Body of pancreas (tissue), 4 donors: ENCODE measurements around the gene WDR27. TPM values are rescaled to one million over a fixed set of nuclear protein-coding genes. Genes with fewer than 3 reads are reported as not detected.

Experiments used
- ATAC-seq: fragments of 150-250 bp; one replicate; pipeline ENCODE4 v1.9.1; 2016
- DNase-seq, 4 donors: peaks; one replicate each; pipeline ENCODE4 v3.0.0-alpha.2; 2019
- H3K27ac ChIP-seq, 4 donors: fragments of 200-600 bp; sonication (generic); 1 replicate in 3 of 4; 2 replicates in 1 of 4; pipeline versions ENCODE4 v1.5.1 to v1.6.1; 2016 to 2019; ENCODE audit warnings: mild to moderate bottlenecking in 1 of 4, mixed read lengths in 1 of 4, moderate library complexity in 1 of 4
- H3K27me3 ChIP-seq, 2 donors: fragments of 200-600 bp; sonication (generic); one replicate each; pipeline ENCODE4 v1.6.0; 2016; ENCODE audit warnings: mild to moderate bottlenecking in 1 of 2
- H3K36me3 ChIP-seq, 2 donors: fragments of 200-600 bp; sonication (generic); replicated peaks in 1 of 2; 2 replicates each; pipeline ENCODE4 v1.5.1; 2016; ENCODE audit warnings: low read depth in 2 of 2; ENCODE audit not compliant: insufficient read depth in 1 of 2
- H3K4me1 ChIP-seq: fragments of 200-600 bp; sonication (generic); one replicate; pipeline ENCODE4 v1.6.0; 2016
- H3K4me3 ChIP-seq, 2 donors: fragments of 200-600 bp; sonication (generic); 1 replicate in 1 of 2; 2 replicates in 1 of 2; pipeline ENCODE4 v1.5.1; 2016 to 2019
- H3K9me3 ChIP-seq, 3 donors: fragments of 200-600 bp; sonication (generic); 1 replicate in 2 of 3; 2 replicates in 1 of 3; pipeline ENCODE4 v1.5.1; 2016
- CTCF ChIP-seq, 7 experiments: fragments of 450-650 bp in 4 of 7; fragments of 200-600 bp in 3 of 7; sonication (generic) in 3 of 7; IDR thresholded peaks; one replicate each; pipeline ENCODE4 v1.5.1; 2016 to 2019; ENCODE audit warnings: antibody characterized with exemption in 7 of 7
- POLR2A ChIP-seq, 3 donors: fragments of 450-650 bp; IDR thresholded peaks; one replicate each; pipeline ENCODE4 v1.6.1; 2016; ENCODE audit warnings: antibody characterized with exemption in 3 of 3, mild to moderate bottlenecking in 2 of 3
- WGBS, 2 donors: methylation state at CpG; one replicate each; pipeline ENCODE4 v1.1.5; 2017; 5-methylcytosine and 5-hydroxymethylcytosine counted together
- intact Hi-C: fragments of 100-400 bp; cut with DNase I; formaldehyde crosslinking; loops from one replicate; pipeline ENCODE4 v1.15.1; 2023
- total RNA-seq, 2 donors: library from RNA; depleted of rRNA; stranded (reverse); fragments of >200 nt; gene quantifications; one replicate each; pipeline ENCODE4 v1.1.0, GENCODE V29; 2016

The WDR27 gene
- total RNA-seq, 2 donors from 2014 or later = 38.2 to 38.7 TPM

GRCh38 chr6:169714178-169714577 is 12.3 kb upstream of the WDR27 start:
- Histone ChIP-seq H3K4me1 (peaks cover 2% of the 10 kb centered on the region), H3K27me3 (no peaks in the 10 kb centered on the region), H3K27ac (no peak overlapping the region), H3K36me3 (peaks cover 0 to 20% of the 10 kb centered on the region in 2 donors), H3K9me3 (no peaks in the 10 kb centered on the region), H3K4me3 (no peak overlapping the region)
- WGBS, 2 donors = 89 to 95% methylated on average over 2 of the region's 2 CpGs
- DNase-seq (no peak), ATAC-seq (no peak)
- TF ChIP-seq CTCF (IDR thresholded peaks at IDR 0.05) (no peak), POLR2A (IDR thresholded peaks at IDR 0.05) (no peak)
- intact Hi-C loops = no loop called here

GRCh38 chr6:169710009-169710408 is 8.2 kb upstream of the WDR27 start:
- Histone ChIP-seq H3K4me1 (peaks cover 7% of the 10 kb centered on the region), H3K27ac (no peak overlapping the region), H3K36me3 (peaks cover 0 to 15% of the 10 kb centered on the region in 2 donors), H3K4me3 (no peak overlapping the region), H3K9me3 (no peaks in the 10 kb centered on the region), H3K27me3 (no peaks in the 10 kb centered on the region)
- intact Hi-C loops = no loop called here
- DNase-seq (no peak), ATAC-seq (no peak)
- 74 to 76% methylated on average over 3 of the region's 3 CpGs for WGBS, 2 donors
- no peak for TF ChIP-seq POLR2A (IDR thresholded peaks at IDR 0.05)
- no peak for TF ChIP-seq CTCF (IDR thresholded peaks at IDR 0.05)

- intact Hi-C loops = no loop called here
- peaks cover 0 to 9% of the 10 kb centered on the region in 2 donors for H3K36me3 ChIP-seq
Measured at GRCh38 chr6:169709293-169709692, 7.5 kb upstream of the WDR27 start.

GRCh38 chr6:169707772-169708171 is 5.9 kb upstream of the WDR27 start:
- H3K36me3 ChIP-seq = peaks cover 0 to 8% of the 10 kb centered on the region in 2 donors
- intact Hi-C loops = no loop called here
- H3K9me3 ChIP-seq = no peaks in the 10 kb centered on the region
- no peak for DNase-seq
- no peaks in the 10 kb centered on the region for H3K27me3 ChIP-seq
- WGBS, 2 donors = 97 to 98% methylated on average over 2 of the region's 2 CpGs
- no peak for TF ChIP-seq POLR2A (IDR thresholded peaks at IDR 0.05)
- TF ChIP-seq CTCF (IDR thresholded peaks at IDR 0.05) = no peak
- no peak for ATAC-seq
- H3K4me1 ChIP-seq = peaks cover 27% of the 10 kb centered on the region
- H3K4me3 ChIP-seq = no peak overlapping the region
- H3K27ac ChIP-seq = no peak overlapping the region

More at GRCh38 chr6:169709293-169709692, 7.5 kb upstream of the WDR27 start:
- Histone ChIP-seq H3K4me1 (peaks cover 12% of the 10 kb centered on the region), H3K9me3 (no peaks in the 10 kb centered on the region), H3K4me3 (no peak overlapping the region), H3K27me3 (no peaks in the 10 kb centered on the region), H3K27ac (no peak overlapping the region)
- no peak for DNase-seq
- TF ChIP-seq CTCF (IDR thresholded peaks at IDR 0.05) (no peak), POLR2A (IDR thresholded peaks at IDR 0.05) (no peak)
- no peak for ATAC-seq

GRCh38 chr6:169702840-169703246 is 1.0 kb upstream of the WDR27 start:
- no peaks in the 10 kb centered on the region for H3K27me3 ChIP-seq
- no peaks in the 10 kb centered on the region for H3K36me3 ChIP-seq
- ATAC-seq = no peak
- intact Hi-C loops = no loop called here
- H3K9me3 ChIP-seq = no peaks in the 10 kb centered on the region
- H3K27ac ChIP-seq = peak overlapping the region; percentile 83 to 97 (median 94)
- peak overlapping the region; percentile 72 to 79 for H3K4me3 ChIP-seq
- TF ChIP-seq POLR2A (IDR thresholded peaks at IDR 0.05) = no peak
- DNase-seq = no peak
- peaks cover 31% of the 10 kb centered on the region for H3K4me1 ChIP-seq
- 2 to 3% methylated on average over 21 to 22 of the region's 22 CpGs for WGBS, 2 donors
